ENCODE measurements around the gene RALGAPA1.
"Not testable (repeated sequence)": the region's sequence is repeated elsewhere in the genome, so short reads cannot be mapped to it uniquely, and the experiment has no call there.

The RALGAPA1 gene

DNA sequence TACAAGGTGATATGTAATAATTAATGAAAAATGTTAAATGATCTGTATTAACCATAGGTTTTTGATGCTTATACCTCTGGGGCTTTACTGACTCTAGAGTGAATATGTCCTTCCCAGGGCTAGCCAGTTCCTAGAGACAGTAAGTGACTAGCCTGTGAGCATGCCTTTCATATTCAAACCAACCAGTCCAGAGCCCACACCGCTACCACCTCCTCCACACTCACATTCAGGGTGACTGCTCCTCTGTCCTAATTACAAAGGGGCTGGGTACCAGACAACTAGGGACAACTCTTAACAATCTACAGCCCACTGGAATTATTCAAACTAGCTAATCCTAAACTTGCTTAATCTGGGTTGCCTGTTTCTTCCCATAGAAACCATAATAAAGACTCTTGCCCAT, 49.0 kb downstream of the RALGAPA1 start:
- no peak for DNase-seq

DNA sequence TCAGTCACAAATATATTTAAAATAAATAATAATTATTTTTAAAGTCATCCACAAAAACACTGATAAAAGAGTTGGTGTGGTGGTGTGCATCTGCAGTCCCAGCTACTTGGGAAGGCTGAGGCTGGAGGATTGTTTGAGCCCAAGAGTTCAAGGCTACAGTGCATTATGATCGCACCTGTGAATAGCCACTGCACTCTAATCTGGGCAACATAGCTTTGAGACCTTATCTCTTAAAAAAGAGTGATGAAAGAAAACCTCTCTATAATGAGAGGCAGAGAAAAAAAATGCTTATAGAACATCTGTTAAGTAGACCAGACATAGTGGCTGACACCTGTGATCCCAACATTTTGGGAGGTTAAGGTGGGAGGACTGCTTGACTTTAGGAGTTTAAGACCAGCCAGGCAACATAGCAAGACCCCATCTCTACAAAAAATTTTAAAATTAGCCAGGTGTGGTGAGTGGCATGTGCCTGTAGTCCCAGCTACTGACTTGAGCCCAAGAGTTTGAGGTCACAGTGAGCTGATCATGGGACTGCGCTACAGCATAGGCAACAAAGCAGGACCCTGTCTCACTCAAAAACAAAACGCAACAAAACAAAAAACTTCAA, 50.5 kb downstream of the RALGAPA1 start:
- no peak for DNase-seq

DNA sequence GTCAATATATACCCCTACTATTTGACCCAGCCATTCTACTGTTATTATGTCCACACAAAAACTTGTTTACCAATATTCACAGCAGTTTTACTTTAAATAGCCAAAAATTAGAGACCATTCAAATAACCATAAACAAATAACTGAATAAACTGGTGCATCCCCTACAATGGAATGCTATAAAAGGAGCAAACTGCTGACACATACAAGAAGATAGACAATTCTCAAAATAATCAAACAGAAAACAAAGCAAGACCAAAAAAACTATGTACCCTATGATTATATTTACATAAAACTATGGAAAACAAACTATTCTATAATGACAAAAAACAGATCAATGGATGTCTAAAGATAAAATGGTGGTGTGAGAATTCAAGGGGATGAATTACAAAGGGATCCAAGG, 54.4 kb downstream of the RALGAPA1 start:
- DNase-seq, result no peak

DNA sequence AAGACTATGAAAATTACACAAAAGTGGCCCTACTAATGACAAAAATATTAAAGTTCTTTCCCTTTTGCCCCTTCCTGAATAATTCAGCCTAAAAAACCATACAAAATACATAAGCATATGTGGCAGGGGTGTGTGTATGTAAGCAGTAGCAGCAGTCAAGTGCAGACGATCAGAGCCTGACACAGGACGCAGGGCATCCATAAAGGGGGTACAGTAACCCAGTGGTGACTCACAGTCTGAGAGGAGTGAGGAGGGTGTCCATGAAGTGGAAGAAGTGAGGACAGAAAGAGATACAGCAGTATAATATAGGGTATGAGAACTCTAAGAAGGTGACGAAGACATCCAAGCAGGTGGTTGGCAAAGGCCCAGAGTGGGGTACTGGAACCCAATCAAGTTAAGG, 56.7 kb downstream of the RALGAPA1 start:
- no peak for DNase-seq

DNA sequence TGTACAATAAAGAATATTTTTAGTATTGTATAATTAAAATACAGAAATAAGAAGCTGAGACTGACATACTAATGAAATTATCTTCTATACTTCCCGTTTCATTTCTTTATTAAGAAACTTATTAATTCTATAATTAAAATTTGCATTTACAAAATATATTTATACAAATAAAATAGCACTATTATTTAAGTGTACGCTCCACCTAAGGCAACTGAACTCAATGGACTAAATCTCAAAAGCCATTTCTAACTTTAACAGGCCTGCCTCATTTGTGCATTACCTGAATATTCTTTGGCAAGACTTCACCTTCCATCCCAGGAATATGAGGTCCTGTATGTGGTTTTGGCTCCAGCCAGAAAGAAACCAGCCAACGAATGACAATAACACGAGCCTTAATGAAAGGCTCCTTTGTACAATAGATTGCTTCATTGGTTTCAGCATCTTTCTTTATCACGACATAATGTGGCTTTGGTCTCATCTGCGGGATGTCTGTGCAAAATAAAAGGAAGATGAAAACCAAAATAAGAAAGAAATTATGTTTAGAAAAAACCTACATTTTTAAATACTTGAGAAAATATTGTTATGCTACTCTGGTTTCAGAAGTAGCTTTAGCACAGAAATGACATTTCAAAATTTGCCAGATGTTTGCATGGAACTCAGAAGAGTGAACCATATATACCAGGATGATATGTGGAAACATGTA, 58.7 kb downstream of the RALGAPA1 start:
- DNase-seq, result no peak

DNA sequence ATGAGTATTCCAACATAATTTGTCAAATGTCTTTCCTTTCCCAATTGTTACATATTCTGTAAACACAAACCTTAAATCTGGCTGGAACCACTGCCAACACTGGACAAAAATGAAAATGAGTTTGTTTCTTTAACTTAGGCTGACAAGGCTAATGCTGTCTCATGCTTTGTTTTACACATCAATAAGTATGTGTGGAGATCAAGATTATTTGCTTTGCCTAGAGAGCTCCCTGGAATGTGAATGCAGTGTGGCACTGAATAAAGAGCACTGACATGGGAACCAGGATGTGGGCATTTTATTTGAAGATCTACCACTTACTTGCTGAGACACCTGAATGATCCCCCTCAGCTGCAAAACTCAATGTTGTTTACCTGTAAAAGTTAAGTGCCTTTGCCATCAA, 61.7 kb downstream of the RALGAPA1 start:
- DNase-seq, result peak; percentile 99

DNA sequence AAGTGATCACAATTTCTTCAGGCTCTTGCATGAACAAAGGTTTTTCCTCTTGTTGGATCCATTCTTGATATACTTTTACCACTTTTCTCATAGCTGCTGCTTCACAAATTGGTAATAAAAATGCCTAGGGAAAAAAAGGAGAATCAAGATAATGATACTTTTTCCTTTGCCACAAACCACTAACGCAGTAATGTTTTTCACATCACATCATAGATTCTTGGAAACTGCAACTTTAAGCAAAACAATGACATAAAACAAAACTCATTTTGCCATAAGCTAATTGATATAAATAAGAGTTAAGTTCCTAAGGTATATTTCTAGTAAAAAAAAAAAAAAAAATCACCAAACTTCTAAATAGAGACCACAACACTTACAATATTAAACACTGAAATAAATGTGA, 66.7 kb downstream of the RALGAPA1 start:
- DNase-seq, result no peak

DNA sequence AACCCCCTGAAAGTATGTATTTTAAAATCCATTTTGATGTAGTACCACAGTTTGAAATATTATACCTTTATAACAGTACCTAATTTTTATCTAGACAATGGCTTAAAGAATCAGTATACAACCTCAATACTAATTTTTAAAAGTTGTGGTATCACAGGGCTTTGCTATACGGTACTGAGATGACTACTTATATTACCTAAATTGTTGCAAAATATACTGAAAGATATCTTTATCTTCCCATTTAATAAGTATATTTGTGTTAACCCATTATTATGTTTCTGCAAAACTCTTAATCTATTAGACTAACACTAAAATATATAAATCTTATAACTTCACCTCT, 67.1 kb downstream of the RALGAPA1 start:
- DNase-seq, result no peak

DNA sequence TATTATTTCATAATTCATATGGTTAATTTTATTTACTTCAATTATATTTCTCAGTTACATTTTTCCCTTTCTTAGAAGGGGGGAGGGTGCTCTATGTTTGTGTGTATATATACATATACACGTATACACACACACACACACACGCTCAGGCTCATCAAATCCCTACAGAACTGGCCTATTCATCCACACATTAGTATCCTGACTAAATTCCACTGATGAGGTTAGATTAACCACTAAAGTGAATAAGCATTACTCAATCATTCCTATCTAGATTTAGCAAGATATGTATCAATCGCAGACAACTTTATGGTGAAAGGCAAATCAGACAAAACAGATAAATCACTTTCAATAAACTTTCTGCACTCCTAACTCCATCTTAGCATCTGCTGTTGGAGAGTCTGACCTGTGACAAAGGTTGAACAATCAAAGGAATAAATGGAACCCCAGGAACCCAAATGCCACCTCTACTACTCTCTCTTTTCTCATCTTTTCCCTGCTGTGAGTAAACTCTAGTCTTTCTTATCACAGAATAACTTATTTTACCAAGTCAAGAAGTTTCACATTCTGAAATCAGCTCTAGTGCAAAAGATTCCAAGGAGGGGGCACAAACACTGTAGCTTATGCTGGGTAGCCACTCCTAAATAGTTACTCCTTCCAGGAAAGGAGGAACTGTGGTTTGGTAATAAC, 67.6 kb downstream of the RALGAPA1 start:
- DNase-seq, result no peak

DNA sequence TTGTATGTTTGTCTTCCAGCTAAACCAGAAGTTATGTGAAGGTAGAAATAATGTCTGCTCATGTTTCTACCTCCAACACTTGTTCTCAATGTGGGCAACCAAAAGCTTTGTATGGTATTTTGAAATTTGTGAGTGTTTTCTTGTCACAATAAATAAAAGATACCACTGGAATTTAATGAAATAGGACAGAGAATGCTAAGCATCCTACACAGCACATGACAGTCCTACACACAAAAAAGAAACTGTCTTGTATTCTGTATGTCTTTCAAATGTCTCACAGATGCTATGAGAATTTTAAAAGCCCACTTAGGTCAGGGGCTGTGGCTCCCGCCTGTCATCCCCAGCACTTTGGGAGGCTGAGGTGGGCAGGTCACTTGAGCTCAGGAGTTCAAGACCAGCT, 68.9 kb downstream of the RALGAPA1 start:
- no peak for DNase-seq

DNA sequence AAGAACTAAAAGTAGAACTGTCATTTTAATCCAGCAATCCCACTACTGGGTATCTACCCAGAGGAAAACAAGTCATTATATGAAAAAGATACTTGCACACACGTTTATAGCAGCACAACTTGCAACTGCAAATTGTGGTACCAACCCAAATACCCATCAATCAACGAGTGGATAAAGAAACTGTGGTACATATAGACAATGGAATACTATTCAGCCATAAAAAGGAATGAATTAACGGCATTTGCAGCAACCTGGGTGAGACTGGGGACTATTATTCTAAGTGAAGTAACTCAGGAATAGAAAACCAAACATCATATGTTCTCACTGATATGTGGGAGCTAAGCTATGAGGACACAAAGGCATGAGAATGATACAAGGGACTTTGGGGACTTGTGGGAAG, 73.9 kb downstream of the RALGAPA1 start:
- DNase-seq, result not testable (repeated sequence)

DNA sequence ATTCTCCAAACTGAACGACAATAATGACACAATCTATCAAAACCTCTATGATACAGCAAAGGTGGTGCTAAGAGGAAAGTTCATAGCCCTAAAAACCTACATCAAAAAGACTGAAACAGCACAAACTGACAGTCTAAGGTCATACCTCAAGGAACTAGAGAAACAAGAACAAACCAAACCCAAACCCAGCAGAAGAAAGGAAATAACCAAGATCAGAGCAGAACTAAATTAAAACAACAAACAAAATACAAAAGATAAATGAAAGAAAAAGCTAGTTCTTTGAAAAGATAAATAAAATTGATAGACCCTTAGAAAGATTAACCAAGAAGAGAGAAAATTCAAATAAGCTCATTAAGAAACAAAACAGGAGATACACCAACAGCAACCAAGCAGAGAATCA, 75.6 kb downstream of the RALGAPA1 start:
- DNase-seq, result not testable (repeated sequence)

DNA sequence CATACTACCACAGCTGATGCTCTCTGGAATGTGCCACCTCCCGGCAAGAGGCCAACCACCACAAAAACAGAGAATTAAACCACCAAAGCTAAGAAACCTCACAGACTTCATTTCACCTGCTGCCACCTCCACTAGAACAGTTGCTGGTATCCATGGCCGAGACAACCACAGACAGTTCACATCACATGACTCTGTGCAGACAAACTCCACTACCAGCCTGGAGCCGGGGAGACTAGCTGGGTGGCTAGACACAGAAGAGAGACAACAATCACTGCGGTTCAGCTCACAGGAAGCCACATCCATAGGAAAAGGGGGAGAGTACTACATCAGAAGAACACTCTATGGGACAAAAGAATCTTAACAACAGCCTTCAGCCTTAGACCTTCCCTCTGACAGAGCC, 78.2 kb downstream of the RALGAPA1 start:
- no peak for DNase-seq

DNA sequence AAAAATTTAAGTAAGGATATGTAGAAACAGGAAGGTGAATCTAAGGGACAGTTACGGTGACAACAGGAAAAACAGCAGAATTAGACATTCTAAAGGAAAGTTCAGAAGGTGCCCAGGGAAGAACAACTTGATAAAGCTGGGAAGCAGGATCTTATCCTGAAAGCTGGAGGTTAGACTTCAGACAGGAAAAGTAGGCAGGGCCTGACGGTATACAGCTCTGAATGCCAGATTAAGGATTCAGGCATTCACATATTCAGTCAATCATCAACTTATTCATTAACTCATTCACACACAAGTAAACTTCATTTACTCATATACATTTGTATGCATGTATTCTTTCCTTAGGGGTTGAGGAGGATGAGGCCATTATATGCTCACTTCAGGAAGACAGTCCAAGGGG, 81.3 kb downstream of the RALGAPA1 start:
- no peak for DNase-seq

DNA sequence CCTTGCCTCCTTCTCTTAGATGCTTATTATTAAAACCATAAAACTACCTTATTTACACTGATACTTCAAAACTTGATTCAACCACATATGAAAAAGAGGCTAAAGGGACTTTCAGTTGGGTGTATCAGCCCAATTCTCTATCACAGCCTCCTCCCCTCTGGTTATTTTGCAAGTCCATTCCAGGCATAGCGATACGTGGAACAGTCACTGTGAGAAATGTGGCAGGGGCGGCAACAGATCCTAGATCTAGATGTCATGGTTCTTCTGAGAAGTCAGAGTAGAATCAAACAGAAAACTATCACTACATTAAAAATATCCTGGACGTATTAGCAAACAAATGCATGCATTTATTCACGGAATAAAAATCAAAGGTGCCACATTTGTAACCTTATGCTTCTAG, 83.2 kb downstream of the RALGAPA1 start:
- no peak for DNase-seq

DNA sequence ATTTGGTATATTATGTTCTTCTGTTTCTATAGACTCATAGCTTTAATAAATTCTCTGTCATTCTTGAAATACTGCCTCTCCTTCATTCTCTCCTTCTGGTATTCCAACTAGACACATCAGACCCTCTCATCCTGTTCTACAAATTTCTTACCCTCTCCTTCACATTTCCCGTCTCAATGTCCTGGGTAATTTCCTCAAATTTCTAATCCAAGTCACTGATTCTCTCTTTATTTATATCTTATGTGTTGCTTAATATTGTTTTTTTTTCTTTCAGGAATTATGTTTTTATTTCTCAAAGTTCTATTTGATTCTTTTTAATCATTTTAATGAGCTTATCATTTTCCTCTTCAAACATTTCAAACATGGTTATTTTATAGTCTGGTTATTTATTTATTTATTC, 94.0 kb downstream of the RALGAPA1 start:
- DNase-seq, result no peak

DNA sequence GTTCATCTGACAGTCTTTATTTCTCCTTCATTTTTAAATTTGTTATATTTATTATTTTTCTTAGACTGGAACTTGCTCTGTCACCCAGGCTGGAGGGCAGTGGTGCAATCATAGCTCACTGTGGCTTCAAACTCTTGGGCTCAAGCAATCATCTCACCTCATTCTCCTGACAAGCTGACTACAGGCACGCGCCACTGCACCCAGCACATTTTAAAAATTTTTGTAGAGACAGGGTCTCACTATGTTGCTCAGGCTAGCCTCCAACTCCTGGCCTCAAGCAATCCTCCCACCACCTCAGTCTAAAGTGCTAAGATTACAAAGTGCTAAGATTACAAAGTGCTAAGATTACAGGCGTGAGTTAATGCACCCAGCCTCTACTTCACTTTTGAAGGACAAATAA, 96.6 kb downstream of the RALGAPA1 start:
- no peak for DNase-seq

DNA sequence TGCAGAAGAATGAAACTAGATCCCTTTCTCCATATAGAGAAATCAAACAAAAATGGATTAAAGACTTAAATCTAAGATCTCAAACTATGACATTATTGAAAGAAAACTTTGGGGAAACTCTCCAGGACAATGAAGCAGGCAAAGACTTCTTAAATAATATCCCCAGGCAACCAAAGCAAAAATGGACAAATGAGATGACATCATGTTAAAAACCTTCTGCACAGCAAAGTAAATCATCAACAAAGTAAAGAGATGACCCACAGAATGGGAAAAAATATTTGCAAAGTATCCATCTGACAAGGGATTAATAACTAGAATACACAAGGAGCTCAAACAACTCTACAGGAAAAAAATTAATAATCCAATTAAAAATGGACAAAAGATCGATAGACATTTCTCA, 101.0 kb downstream of the RALGAPA1 start:
- no peak for DNase-seq

DNA sequence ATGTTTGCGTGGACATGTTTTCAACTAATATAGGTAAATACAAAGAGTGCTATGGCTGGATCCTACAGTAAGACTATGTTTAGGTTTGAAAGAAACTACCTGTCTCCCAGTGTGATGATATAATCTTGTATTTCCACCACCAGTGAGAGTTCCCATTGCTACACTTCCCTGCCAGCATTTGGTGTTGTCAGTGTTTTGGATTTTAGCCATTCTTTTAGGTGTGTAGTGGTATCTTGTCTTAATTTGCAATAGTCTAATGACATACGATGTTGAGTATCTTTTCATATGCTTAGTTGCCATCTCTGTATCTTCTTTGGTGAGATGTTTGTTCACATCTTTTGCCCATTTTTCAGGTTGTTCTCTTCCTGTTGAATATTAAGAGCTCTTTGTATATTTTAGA, 103.5 kb downstream of the RALGAPA1 start:
- no peak for DNase-seq

DNA sequence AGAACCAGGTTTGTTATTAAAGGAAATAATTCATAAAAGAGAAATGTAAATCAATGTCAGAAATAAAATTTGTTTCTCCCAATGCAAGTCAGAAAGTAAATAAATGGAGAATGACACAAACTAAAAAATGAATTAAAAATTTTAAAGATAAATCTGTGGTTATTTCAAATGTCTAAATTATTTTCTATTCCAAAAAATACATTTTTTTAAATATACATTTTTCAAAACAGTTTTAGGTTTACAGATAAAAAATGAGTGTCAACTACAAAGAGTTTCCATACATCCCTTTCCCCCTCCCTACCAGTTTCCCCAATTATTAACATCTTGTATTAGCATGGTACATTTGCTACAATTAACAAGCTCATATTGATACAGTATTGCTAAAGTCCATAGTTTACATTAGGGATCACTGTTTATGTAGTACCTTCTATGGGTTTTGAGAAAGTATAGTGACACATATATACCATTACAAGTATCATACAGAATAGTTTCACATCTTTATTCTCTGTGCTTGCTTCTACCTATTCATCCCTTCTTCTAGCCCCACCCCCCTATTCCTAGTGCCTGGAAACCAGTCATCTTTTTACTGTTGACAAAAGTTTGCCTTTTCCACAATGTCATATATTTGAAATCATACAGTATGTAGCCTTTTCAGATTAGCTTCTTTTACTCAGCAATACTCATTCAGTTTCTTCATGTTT, 104.2 kb downstream of the RALGAPA1 start:
- no peak for DNase-seq

DNA sequence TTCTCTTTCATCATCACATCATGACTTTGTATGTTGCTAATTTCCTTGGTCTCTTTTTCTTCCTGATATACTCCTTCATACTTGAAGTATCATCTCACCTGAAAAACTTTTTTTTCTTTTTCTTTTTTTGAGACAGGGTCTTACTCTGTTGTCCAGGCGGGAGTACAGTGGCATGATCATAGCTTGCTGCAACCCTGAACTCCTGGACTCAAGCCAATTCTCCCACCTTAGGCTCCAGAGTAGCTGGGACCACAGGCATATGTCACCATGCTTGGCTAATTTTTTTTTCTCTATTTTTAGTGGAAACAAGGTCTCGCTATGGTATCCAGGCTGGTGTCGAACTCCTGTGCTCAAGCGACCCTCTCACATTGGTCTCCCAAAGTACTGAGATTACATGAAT, 107.6 kb downstream of the RALGAPA1 start:
- DNase-seq, result no peak

DNA sequence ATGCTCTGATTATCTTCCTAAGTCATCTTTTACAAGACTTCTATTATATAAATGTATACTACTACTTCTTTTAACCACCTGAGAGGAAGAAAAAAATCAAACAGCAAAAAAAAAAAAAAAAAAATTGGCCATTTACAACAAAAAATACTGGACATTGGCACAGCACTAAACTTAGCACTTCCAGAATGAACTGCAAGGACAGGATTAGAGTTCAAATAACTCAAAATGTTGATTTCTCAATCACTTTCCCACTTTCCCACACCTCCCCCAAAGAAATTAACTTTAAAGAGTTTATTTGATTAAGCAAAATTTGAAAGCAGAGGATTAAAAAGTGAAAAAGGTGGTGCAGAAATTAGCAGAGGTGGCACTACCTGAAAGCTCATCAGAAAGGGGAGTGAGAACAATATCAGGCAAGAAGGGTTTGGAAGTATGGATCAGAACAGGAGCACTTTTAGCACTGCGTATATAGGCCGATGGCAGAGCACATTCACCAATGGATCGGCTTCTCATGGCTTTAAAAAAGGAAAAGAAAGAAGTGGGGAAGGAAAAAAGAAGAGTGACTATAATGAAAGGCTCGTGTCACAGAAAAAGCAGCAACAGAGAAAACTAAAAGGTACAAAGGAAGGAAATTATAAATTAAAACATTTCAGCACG, 109.2 kb downstream of the RALGAPA1 start:
- DNase-seq, result no peak

DNA sequence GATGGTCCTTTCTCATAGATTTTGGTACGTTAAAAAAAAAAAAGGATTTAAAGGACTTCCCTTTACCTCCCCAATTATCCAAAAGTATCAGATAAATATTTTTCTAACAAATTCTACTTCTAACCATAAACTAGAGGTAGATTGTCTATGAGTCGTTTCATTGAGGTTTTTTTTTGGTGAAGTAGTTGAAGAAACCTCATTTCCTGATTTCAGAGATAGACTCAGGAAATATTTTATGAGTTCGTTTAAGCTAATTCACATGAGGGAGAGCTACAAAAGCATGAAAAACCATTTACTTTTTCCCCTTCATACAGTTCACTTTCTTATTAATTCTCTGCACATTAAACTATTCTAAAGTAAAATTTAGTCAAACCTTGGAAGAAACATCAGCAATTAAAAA, 112.5 kb downstream of the RALGAPA1 start:
- DNase-seq, result no peak

DNA sequence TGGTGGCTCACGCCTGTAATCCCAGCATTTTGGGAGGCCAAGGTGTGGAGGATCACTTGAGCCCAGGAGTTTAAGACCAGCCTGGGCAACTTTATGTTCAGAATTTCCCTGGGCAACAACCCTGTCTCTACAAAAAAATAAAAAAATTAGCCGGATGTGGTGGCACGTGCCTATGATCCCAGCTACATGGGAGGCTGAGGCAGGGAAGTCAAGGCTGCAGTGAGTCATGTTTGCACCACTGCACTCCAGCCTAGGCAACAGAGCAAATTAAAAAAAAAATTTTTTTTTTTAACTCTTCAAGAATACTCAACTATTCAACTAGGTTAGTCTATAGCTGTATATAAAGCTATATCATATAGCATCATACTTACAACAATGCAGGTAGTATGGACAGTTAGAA, 113.0 kb downstream of the RALGAPA1 start:
- no peak for DNase-seq
